Activated naive CD4-positive, alpha-beta T cell treated with anti-CD3 and anti-CD28 coated beads, Interleukin-2, amount 50 U/mL, for 72 hours (primary cell): Measurements from ENCODE around the gene DIO3. TPM values are rescaled to one million over a fixed set of nuclear protein-coding genes. Genes with fewer than 3 reads are reported as not detected.
A peak's percentile ranks its signal among the peaks of the same experiment; 100 is the strongest.
"Not testable (repeated sequence)": the region's sequence is repeated elsewhere in the genome, so short reads cannot be mapped to it uniquely, and the experiment has no call there.

Source experiments
- ATAC-seq, 2 donors: fragments of 150-1000 bp; cut with Tn5 transposase; 2 replicates each; pipeline ENCODE4 v1.10.0; 2021; ENCODE audit warnings: mild to moderate bottlenecking in 2 of 2, moderate library complexity in 2 of 2
- DNase-seq, 2 donors: peaks; one replicate each; pipeline ENCODE4 v3.0.0; 2021 to 2022; ENCODE audit warnings: low spot score in 2 of 2
- H3K27ac Mint-ChIP-seq, 2 donors: one replicate each; pipeline ENCODE4 v1.8.0; 2022; ENCODE audit warnings: mild to moderate bottlenecking in 2 of 2, mixed read lengths in 2 of 2
- H3K36me3 Mint-ChIP-seq, 2 donors: one replicate each; pipeline ENCODE4 v1.8.0; 2022; ENCODE audit warnings: mixed read lengths in 2 of 2
- H3K9me3 Mint-ChIP-seq, 2 donors: one replicate each; pipeline ENCODE4 v1.8.0; 2022; ENCODE audit warnings: mixed read lengths in 2 of 2
- total RNA-seq, 2 donors: library from RNA; stranded (reverse); gene quantifications; one replicate each; pipeline ENCODE4 v1.2.3, GENCODE V29; 2022

Gene DIO3
- total RNA-seq, 2 donors from 2014 or later, result not detected

DNA sequence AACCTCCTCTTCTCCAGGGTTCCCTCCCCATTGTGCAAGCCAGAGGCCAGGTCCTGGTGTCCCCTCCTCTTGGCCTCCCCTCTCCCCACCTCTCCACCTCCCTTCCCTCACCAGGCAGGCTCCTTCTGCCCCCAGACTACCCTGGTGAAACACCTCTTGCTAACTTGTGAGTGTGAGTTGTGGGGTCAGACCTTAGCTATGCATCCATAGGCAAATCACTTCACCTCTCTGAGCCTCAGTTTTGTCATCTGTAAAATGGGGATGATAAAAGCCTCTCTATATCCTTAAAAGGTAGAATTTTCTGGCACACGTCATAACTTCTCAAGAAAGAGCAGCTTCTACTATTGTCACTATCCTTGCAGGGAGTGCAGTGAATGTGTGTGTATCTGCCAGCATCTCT is 7.9 kb upstream of the DIO3 start:
- Mint-ChIP-seq H3K27ac (no peak overlapping the region), H3K36me3 (no peaks in the 10 kb centered on the region), H3K9me3 (no peaks in the 10 kb centered on the region)
- ATAC-seq (no peak), DNase-seq (no peak)

GRCh38 chr14:101553931-101554330 is 7.4 kb upstream of the DIO3 start:
- DNase-seq (no peak), ATAC-seq (no peak)
- no peaks in the 10 kb centered on the region for H3K36me3 Mint-ChIP-seq
- no peak overlapping the region for H3K27ac Mint-ChIP-seq
- H3K9me3 Mint-ChIP-seq, result no peaks in the 10 kb centered on the region

DNA sequence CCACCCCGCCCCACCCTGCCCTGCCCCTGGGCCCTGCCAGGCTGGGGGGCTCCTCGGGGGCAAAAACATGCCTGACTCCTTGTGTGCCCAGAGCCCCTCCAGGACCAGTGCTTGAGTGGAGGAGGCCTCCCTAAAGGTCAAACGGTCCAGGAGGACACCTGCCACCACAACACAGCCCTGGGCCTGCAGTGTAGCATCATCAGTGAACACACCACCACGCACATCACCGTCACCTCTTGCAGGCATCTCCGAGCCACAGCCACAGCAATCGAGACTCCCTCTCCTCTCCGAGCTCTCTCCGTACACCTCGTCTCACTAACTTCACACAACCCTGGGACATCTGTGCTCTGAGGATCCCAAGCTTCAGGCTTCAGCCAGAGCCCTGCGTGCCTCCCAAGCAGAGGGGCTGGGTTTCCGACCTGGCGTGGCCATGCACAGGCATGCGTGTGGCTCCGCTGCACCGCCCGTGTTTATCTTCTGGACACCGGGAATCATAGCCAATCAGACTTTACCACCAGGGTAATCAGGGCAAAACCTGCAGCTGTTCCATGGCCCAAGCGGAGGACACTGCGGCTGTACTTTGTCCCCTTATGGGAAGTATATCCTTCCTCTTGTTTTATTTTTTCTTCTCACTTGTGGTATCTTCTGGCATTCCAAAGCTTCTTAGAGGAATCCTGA is 6.2 kb upstream of the DIO3 start:
- Mint-ChIP-seq H3K9me3 (no peaks in the 10 kb centered on the region), H3K36me3 (no peaks in the 10 kb centered on the region), H3K27ac (no peak overlapping the region)
- DNase-seq (no peak), ATAC-seq (no peak)

GRCh38 chr14:101555669-101556043 is 5.6 kb upstream of the DIO3 start:
- DNase-seq, H3K36me3 Mint-ChIP-seq, ATAC-seq, H3K9me3 Mint-ChIP-seq, H3K27ac Mint-ChIP-seq: not testable (repeated sequence)

DNA sequence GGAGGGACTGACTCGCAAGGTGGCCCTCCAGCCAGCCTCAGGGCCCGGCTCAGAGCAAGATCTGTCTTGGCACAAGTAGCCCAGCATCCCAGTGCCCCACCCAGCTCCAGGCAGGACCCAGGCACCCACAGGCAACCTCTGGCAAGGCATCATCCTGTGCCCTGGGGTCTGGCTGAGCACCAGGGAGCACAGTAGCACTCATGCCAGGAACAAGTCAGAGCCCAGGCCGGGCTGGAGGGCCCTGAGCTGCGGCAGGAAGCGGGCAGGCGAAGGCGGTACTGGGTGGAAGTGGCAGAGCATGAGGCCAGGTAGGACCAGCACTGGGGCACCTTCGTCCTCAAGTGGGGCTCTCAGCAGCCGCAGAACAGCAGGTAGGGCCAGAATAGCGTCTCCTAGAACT is 5.2 kb upstream of the DIO3 start:
- ATAC-seq, result no peak
- DNase-seq, result no peak
- H3K36me3 Mint-ChIP-seq, result no peaks in the 10 kb centered on the region
- H3K9me3 Mint-ChIP-seq, result no peaks in the 10 kb centered on the region
- H3K27ac Mint-ChIP-seq, result no peak overlapping the region

- H3K9me3 Mint-ChIP-seq, result no peaks in the 10 kb centered on the region
- H3K36me3 Mint-ChIP-seq, result peaks cover 4 to 5% of the 10 kb centered on the region in 2 donors
- ATAC-seq, result no peak
- no peak for DNase-seq
- H3K27ac Mint-ChIP-seq, result no peak overlapping the region
Observed at GRCh38 chr14:101556566-101557320, 4.6 kb upstream of the DIO3 start.

DNA sequence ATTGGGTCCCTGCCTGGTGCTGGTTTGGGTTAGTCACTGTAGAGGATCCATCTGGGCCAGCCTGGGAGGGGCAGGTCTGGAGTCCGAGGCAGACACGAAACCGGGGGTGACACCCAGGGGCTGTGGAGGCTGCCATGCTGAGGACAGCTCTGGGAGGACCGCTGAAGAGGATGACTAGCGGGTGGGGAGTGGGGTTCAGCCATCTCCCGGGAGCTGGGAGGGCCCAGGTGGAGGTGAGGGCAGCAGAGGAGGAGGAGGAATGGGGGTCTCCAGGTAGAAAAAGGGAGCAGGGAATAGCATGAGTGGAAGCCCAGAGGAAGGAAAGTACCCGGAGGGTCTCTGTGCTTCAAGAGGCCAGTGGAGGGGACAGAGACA is 4.0 kb upstream of the DIO3 start:
- peaks cover 0 to 3% of the 10 kb centered on the region in 2 donors for H3K9me3 Mint-ChIP-seq
- peaks cover 10% of the 10 kb centered on the region in 2 donors for H3K36me3 Mint-ChIP-seq
- no peak for ATAC-seq
- no peak for DNase-seq
- H3K27ac Mint-ChIP-seq, result no peak overlapping the region

DNA sequence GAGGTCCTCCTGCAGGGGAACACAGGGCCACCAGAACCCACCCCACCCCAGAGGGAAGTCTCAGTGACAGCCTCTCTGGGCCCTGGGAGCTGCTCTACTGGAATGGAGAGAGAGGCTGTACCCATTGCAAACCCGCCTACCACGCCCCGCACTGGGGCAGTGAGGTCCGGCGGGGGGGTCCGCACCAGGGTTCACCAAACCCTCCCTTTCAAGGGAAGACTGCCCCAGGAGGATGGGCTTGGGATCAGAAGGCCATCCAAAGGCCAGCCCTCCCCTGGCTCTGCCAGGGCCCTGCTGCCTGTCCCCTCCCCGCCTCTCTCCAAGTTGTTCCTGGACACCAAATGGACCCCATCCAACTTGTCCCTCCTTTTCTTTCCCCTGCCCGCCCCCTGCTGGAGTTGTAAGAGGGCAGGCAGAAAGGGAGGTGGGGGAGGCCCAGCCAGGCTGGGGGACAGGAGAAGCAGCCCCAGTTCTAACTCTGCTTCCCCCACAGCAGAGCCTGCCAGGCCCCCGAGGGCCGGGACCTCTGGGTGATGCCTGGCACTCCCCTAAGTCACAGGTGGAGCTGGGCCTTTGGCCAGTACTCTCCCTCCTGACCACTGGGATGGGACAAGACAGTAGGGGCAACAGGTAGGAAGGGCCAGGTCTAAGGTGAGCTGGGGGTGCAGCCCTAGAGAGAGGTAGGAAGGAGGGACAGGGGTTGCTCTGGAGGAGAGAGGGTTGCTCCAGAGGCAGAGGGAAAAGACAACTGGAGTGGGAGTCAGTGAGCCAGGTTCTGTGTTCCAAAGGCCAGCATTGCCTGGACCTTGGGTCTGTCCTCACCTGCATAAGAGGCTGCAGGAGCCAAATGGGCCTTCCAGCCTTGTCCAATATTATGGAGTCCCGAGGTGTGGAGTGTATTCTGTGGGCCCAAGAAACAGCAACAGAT is 3.2 kb upstream of the DIO3 start:
- no peak for ATAC-seq
- Mint-ChIP-seq H3K36me3 (peaks cover 15 to 18% of the 10 kb centered on the region in 2 donors), H3K9me3 (peaks cover 0 to 3% of the 10 kb centered on the region in 2 donors), H3K27ac (no peak overlapping the region)
- DNase-seq, result no peak

DNA sequence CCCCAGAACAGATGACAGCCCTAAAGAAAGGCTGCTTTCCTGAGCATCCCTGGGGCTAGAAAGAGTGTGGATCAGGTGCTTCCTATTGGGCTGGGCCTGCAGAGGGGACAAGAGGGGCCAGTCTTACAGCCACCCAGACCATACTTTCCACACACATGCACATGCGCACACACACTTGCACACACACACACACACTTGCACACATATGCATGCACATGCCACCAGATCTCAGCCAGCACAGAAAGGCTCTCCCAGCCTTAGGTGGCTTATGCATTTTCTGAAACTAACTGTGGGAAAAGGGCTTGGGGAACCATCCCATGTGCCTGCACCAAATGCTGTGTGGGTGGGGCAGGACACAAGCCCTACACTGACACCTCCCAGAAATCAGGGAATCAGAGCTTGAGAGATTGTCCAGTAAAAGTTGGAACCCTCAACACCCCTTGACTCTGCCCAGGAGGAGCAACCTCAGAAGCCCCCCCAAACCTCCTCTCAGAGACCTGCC is 2.5 kb upstream of the DIO3 start:
- DNase-seq (no peak), ATAC-seq (no peak)
- Mint-ChIP-seq H3K36me3 (peaks cover 15 to 19% of the 10 kb centered on the region in 2 donors), H3K9me3 (peaks cover 0 to 3% of the 10 kb centered on the region in 2 donors), H3K27ac (no peak overlapping the region)

GRCh38 chr14:101559250-101559623 is 2.1 kb upstream of the DIO3 start:
- DNase-seq (no peak), ATAC-seq (no peak)
- Mint-ChIP-seq H3K36me3 (peaks cover 15 to 19% of the 10 kb centered on the region in 2 donors), H3K9me3 (peaks cover 0 to 3% of the 10 kb centered on the region in 2 donors), H3K27ac (no peak overlapping the region)

GRCh38 chr14:101559624-101560533 is 1.4 kb upstream of the DIO3 start:
- peaks cover 15 to 19% of the 10 kb centered on the region in 2 donors for H3K36me3 Mint-ChIP-seq
- H3K9me3 Mint-ChIP-seq, result peaks cover 0 to 3% of the 10 kb centered on the region in 2 donors
- DNase-seq (peak in 1 of 2 donors; percentile 17), ATAC-seq (peak in 1 of 2 donors; percentile 56)
- no peak overlapping the region for H3K27ac Mint-ChIP-seq

DNA sequence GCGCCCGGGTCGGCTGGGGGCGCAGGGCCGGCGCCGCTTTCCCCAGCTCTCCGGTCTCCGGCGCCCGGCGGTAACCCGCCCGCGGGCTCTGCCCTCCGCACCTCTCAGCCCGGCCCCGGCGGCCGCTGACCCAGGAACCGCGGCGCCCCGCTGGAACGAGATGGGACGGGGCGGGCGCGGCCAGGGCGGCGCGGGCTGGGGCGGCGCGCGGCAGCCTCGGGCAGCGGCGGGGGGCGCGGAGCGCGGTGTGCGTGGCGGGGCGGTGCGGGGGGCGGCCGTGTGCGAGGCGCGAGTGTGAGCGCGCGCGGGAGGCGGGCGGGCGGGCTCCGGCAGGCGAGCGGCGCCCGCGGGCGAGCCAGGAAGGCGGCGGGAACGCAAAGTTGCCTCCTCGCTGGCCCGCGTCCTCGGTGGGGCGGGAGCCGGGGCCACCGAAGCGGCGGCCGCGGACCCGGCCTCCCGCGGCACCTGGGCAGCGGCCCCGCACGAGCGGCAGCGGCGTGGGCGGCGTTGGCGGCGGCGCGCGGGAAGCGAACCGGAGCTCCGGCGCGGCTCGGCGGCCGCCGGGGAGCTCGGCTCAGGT is 671 bp upstream of the DIO3 start:
- ATAC-seq (no peak), DNase-seq (no peak)
- Mint-ChIP-seq H3K9me3 (peaks cover 0 to 3% of the 10 kb centered on the region in 2 donors), H3K27ac (no peak overlapping the region), H3K36me3 (peaks cover 21 to 24% of the 10 kb centered on the region in 2 donors)

DNA sequence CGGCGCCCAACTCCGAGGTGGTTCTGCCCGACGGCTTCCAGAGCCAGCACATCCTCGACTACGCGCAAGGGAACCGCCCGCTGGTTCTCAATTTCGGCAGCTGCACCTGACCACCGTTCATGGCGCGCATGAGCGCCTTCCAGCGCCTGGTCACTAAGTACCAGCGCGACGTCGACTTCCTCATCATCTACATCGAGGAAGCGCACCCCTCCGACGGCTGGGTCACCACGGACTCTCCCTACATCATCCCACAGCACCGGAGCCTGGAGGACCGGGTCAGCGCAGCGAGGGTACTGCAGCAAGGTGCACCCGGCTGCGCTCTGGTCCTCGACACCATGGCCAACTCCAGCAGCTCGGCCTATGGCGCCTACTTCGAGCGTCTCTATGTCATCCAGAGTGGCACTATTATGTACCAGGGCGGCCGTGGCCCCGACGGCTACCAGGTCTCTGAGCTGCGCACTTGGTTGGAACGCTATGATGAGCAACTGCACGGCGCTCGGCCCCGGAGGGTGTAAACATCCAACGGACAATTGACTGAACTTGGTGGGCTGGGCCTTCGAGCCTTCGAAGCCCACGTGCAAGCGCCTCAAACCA is 699 bp downstream of the DIO3 start:
- ATAC-seq, result no peak
- DNase-seq, result no peak
- peaks cover 0 to 3% of the 10 kb centered on the region in 2 donors for H3K9me3 Mint-ChIP-seq
- peaks cover 21 to 24% of the 10 kb centered on the region in 2 donors for H3K36me3 Mint-ChIP-seq
- peak overlapping the region in 1 of 2 donors; percentile 50 for H3K27ac Mint-ChIP-seq

DNA sequence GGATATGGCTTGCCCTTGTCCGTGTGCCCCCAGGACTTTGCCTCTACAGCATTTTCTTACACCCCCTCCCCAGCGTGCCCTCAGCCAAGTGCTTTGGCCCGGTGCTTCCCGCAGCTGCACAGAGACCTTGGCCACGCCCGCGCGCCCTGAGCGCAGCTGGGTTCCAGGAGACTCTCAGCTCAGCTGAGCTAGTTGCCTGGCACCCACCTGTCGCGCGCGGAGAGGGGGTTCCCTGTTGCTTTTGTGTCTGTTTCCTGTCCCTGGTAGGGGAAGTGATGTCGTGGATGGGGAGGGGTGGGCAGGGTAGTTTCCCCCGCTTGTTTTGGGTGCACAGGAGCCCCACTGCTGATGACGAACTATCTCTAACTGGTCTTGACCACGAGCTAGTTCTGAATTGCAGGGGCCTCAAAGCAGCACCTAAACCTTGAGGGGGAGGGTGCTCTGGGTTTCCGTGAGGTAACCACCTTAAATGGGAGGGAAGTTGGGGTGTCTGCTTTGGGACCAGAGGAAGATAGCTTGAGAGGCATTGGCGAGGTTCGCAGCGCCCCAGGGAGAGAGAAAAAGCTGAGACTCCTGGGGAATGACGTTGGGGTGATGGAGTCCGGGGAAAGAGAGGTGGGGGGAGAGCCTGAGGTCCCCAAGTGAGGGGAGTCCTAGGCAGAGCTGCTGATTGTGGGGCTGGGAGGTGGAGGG is 1.5 kb downstream of the DIO3 start:
- DNase-seq, result no peak
- no peak for ATAC-seq
- Mint-ChIP-seq H3K36me3 (peaks cover 21 to 24% of the 10 kb centered on the region in 2 donors), H3K9me3 (peaks cover 0 to 3% of the 10 kb centered on the region in 2 donors), H3K27ac (no peak overlapping the region)

DNA sequence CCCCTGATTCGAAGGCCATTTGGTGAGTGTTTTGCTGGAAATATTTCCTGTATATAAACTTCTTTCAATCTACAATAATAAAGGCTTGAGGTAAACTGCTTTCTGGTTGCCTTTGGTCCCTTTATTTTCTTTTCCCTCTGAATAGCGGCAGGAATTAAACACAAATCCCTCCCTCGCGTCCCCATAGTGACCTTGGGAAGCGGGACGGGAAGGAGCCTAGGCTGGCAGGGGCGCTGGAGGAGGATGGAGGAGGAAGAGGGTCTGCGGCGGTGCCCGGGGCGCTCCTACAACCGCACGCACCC is 2.0 kb downstream of the DIO3 start:
- Mint-ChIP-seq H3K36me3 (peaks cover 21 to 24% of the 10 kb centered on the region in 2 donors), H3K27ac (no peak overlapping the region), H3K9me3 (peaks cover 0 to 3% of the 10 kb centered on the region in 2 donors)
- no peak for ATAC-seq
- DNase-seq, result no peak
